KOPT-K1 (cell line): ENCODE data around the gene KRT37.
"Not testable (repeated sequence)": the region's sequence is repeated elsewhere in the genome, so short reads cannot be mapped to it uniquely, and the experiment has no call there.

Experiments used
- H3K27ac ChIP-seq: fragments of 200-600 bp; sonication (generic); 2 replicates; pipeline ENCODE4 v1.5.1; 2016; ENCODE audit warnings: antibody characterized with exemption, mild to moderate bottlenecking, low read depth, low read length; ENCODE audit not compliant: poor library complexity, severe bottlenecking
- H3K36me3 ChIP-seq: fragments of 200-600 bp; sonication (generic); 2 replicates; pipeline ENCODE4 v1.5.1; 2017; ENCODE audit warnings: antibody characterized with exemption, mild to moderate bottlenecking, low read length, moderate library complexity; ENCODE audit not compliant: insufficient read depth
- H3K9me3 ChIP-seq: fragments of 200-600 bp; sonication (generic); 2 replicates; pipeline ENCODE4 v1.5.1; 2017; ENCODE audit warnings: antibody characterized with exemption, low read length, mild to moderate bottlenecking; ENCODE audit not compliant: insufficient read depth, poor library complexity, severe bottlenecking

The KRT37 gene

GRCh38 chr17:41382394-41382793, 42.0 kb downstream of the KRT37 start:
- no peaks in the 10 kb centered on the region for H3K36me3 ChIP-seq
- peaks cover 11% of the 10 kb centered on the region for H3K9me3 ChIP-seq
- no peak overlapping the region for H3K27ac ChIP-seq

- not testable (repeated sequence) for H3K36me3 ChIP-seq, H3K27ac ChIP-seq, H3K9me3 ChIP-seq
Measured at GRCh38 chr17:41381943-41382342, 42.4 kb downstream of the KRT37 start, which contains the start of gene KRT34. TSS of gene KRT34 (minus strand) at chr17:41382306. CDS start at chr17:41382246, 60 bp downstream.

- H3K27ac ChIP-seq, H3K36me3 ChIP-seq, H3K9me3 ChIP-seq: not testable (repeated sequence)
Measured at GRCh38 chr17:41380091-41380490, 44.3 kb downstream of the KRT37 start.

GRCh38 chr17:41377546-41377945, 46.8 kb downstream of the KRT37 start:
- Histone ChIP-seq H3K9me3 (no peaks in the 10 kb centered on the region), H3K27ac (no peak overlapping the region), H3K36me3 (no peaks in the 10 kb centered on the region)
